ENCODE results near the gene MGAT4C.
"Not testable (repeated sequence)": the region's sequence is repeated elsewhere in the genome, so short reads cannot be mapped to it uniquely, and the experiment has no call there.

MGAT4C gene

GRCh38 chr12:86228656-86229055 is 27.5 kb downstream of the MGAT4C start:
- no peak for DNase-seq

- DNase-seq = no peak
Observed at GRCh38 chr12:86226481-86226880, 29.7 kb downstream of the MGAT4C start.

GRCh38 chr12:86216591-86216990 is 39.6 kb downstream of the MGAT4C start:
- no peak for DNase-seq

- DNase-seq = no peak
Observed at GRCh38 chr12:86213012-86213411, 43.2 kb downstream of the MGAT4C start.

GRCh38 chr12:86198696-86199444 is 57.3 kb downstream of the MGAT4C start:
- no peak for DNase-seq

GRCh38 chr12:86196465-86196864 is 59.7 kb downstream of the MGAT4C start:
- no peak for DNase-seq

GRCh38 chr12:86194721-86195120 is 61.5 kb downstream of the MGAT4C start:
- no peak for DNase-seq

- no peak for DNase-seq
Observed at GRCh38 chr12:86193931-86194330, 62.3 kb downstream of the MGAT4C start.

GRCh38 chr12:86188226-86188625 is 68.0 kb downstream of the MGAT4C start:
- no peak for DNase-seq

GRCh38 chr12:86186449-86186848 is 69.7 kb downstream of the MGAT4C start:
- DNase-seq = no peak

- no peak for DNase-seq
Observed at GRCh38 chr12:86179855-86180254, 76.3 kb downstream of the MGAT4C start.

GRCh38 chr12:86174188-86174587 is 82.0 kb downstream of the MGAT4C start:
- DNase-seq = no peak

GRCh38 chr12:86172913-86173443 is 83.2 kb downstream of the MGAT4C start:
- no peak for DNase-seq

- DNase-seq = no peak
Observed at GRCh38 chr12:86170051-86170450, 86.1 kb downstream of the MGAT4C start.

- DNase-seq = no peak
Observed at GRCh38 chr12:86158956-86159355, 97.2 kb downstream of the MGAT4C start.

GRCh38 chr12:86154620-86155019 is 101.6 kb downstream of the MGAT4C start:
- no peak for DNase-seq

- no peak for DNase-seq
Observed at GRCh38 chr12:86148612-86149011, 107.6 kb downstream of the MGAT4C start.

- no peak for DNase-seq
Observed at GRCh38 chr12:86148071-86148470, 108.1 kb downstream of the MGAT4C start.

- no peak for DNase-seq
Observed at GRCh38 chr12:86145156-86145555, 111.0 kb downstream of the MGAT4C start.

- DNase-seq = no peak
Observed at GRCh38 chr12:86143162-86143561, 113.0 kb downstream of the MGAT4C start.

GRCh38 chr12:86139671-86140070 is 116.5 kb downstream of the MGAT4C start:
- no peak for DNase-seq

GRCh38 chr12:86138770-86139169 is 117.4 kb downstream of the MGAT4C start:
- DNase-seq = no peak

GRCh38 chr12:86137936-86138335 is 118.3 kb downstream of the MGAT4C start:
- no peak for DNase-seq

- DNase-seq = no peak
Observed at GRCh38 chr12:86134561-86134960, 121.6 kb downstream of the MGAT4C start.

- DNase-seq = not testable (repeated sequence)
Observed at GRCh38 chr12:86126900-86127299, 129.3 kb downstream of the MGAT4C start.
